ENCODE results near the gene GNB4.

GNB4 gene

GRCh38 chr3:179451265-179452175 is at the start of gene GNB4:
TSS of gene GNB4 (minus strand) at chr3:179451470. CDS start at chr3:179426200, 25,270 bp downstream.
- no peak for DNase-seq (ENCODE audit: low read depth, low spot score)
- no peak for TF ChIP-seq CTCF (IDR thresholded peaks at IDR 0.05; ENCODE audit: insufficient read depth, low read length, missing control alignments)
- ChIA-PET POLR2A (interaction anchor here (1.2 to 2.1 kb wide), 3 partner anchors 94 to 111 kb away, joined by 3 to 7 read pairs (median 5); partner anchors contain the start of gene ACTL6A), CTCF (no interaction called here)
- H3K4me3 ChIP-seq (ENCODE audit: low read depth, low read length): peak within 1 kb of the TSS; percentile 78

GRCh38 chr3:179495483-179495882 is 44.2 kb upstream of the GNB4 start:
- DNase-seq (ENCODE audit: low read depth, low spot score): no peak
- ChIA-PET CTCF (no interaction called here), POLR2A (no interaction called here)
- H3K4me3 ChIP-seq (ENCODE audit: low read depth, low read length): no peak overlapping the region
- no peak for TF ChIP-seq CTCF (IDR thresholded peaks at IDR 0.05; ENCODE audit: insufficient read depth, low read length, missing control alignments)

- no peak for TF ChIP-seq CTCF (IDR thresholded peaks at IDR 0.05; ENCODE audit: insufficient read depth, low read length, missing control alignments)
- DNase-seq (ENCODE audit: low read depth, low spot score): no peak
- H3K4me3 ChIP-seq (ENCODE audit: low read depth, low read length): no peak overlapping the region
- CTCF ChIA-PET: interaction anchor here (0.8 kb wide), 1 partner anchor 21 kb away, joined by 3 read pairs; no protein-coding TSS in a partner anchor
- POLR2A ChIA-PET: no interaction called here
Observed at GRCh38 chr3:179493260-179493659, 42.0 kb upstream of the GNB4 start.

GRCh38 chr3:179488213-179488612 is 36.9 kb upstream of the GNB4 start:
- H3K4me3 ChIP-seq (ENCODE audit: low read depth, low read length): no peak overlapping the region
- POLR2A ChIA-PET: no interaction called here
- no peak for DNase-seq (ENCODE audit: low read depth, low spot score)
- no peak for TF ChIP-seq CTCF (IDR thresholded peaks at IDR 0.05; ENCODE audit: insufficient read depth, low read length, missing control alignments)
- CTCF ChIA-PET: no interaction called here

- no peak for TF ChIP-seq CTCF (IDR thresholded peaks at IDR 0.05; ENCODE audit: insufficient read depth, low read length, missing control alignments)
- no peak overlapping the region for H3K4me3 ChIP-seq (ENCODE audit: low read depth, low read length)
- ChIA-PET CTCF (no interaction called here), POLR2A (no interaction called here)
- DNase-seq (ENCODE audit: low read depth, low spot score): no peak
Observed at GRCh38 chr3:179486806-179487205, 35.5 kb upstream of the GNB4 start.

GRCh38 chr3:179482857-179483256 is 31.6 kb upstream of the GNB4 start:
- ChIA-PET POLR2A (no interaction called here), CTCF (no interaction called here)
- no peak for TF ChIP-seq CTCF (IDR thresholded peaks at IDR 0.05; ENCODE audit: insufficient read depth, low read length, missing control alignments)
- no peak overlapping the region for H3K4me3 ChIP-seq (ENCODE audit: low read depth, low read length)
- DNase-seq (ENCODE audit: low read depth, low spot score): no peak

Measured in AG04449 (cell line).